GM11168 (cell line): Measurements from ENCODE around the gene CHRNA7.

Experiments
- in situ Hi-C: fragments of 300-500 bp; cut with MboI; formaldehyde crosslinking; loops from one replicate; pipeline ENCODE4 v1.12.0; 2022; ENCODE audit warnings: low sequenced_read_pairs; ENCODE audit not compliant: unreplicated experiment

Gene CHRNA7

GRCh38 chr15:32060706-32061105 is 30.4 kb downstream of the CHRNA7 start:
- in situ Hi-C loops = no loop called here

GRCh38 chr15:32067115-32067514 is 36.8 kb downstream of the CHRNA7 start:
- in situ Hi-C loops = no loop called here

- in situ Hi-C loops = no loop called here
These were observed 59.6 kb downstream of the CHRNA7 start for GRCh38 chr15:32089851-32090359.

- in situ Hi-C loops = no loop called here
These were observed 61.4 kb downstream of the CHRNA7 start for GRCh38 chr15:32091505-32092380.

- in situ Hi-C loops = no loop called here
These were observed 65.9 kb downstream of the CHRNA7 start for GRCh38 chr15:32096213-32096612.

- in situ Hi-C loops = no loop called here
These were observed 66.8 kb downstream of the CHRNA7 start for GRCh38 chr15:32096916-32097617.

- in situ Hi-C loops = no loop called here
These were observed 67.7 kb downstream of the CHRNA7 start for GRCh38 chr15:32098033-32098432.

GRCh38 chr15:32099097-32099785 is 68.9 kb downstream of the CHRNA7 start:
- in situ Hi-C loops = no loop called here

GRCh38 chr15:32099956-32100684 is 69.8 kb downstream of the CHRNA7 start:
- in situ Hi-C loops = no loop called here

- in situ Hi-C loops = no loop called here
These were observed 74.0 kb downstream of the CHRNA7 start for GRCh38 chr15:32104061-32104995.

- in situ Hi-C loops = no loop called here
These were observed 75.2 kb downstream of the CHRNA7 start for GRCh38 chr15:32105258-32106241.

- in situ Hi-C loops = no loop called here
These were observed 76.4 kb downstream of the CHRNA7 start for GRCh38 chr15:32106401-32107381.

- in situ Hi-C loops = no loop called here
These were observed 77.3 kb downstream of the CHRNA7 start for GRCh38 chr15:32107477-32108080.

- in situ Hi-C loops = no loop called here
These were observed 78.3 kb downstream of the CHRNA7 start for GRCh38 chr15:32108661-32109060.

- in situ Hi-C loops = no loop called here
These were observed 81.8 kb downstream of the CHRNA7 start for GRCh38 chr15:32112101-32112500.

- in situ Hi-C loops = no loop called here
These were observed 82.9 kb downstream of the CHRNA7 start for GRCh38 chr15:32113224-32113623.
